HepG2 (cell line): Measurements from ENCODE around the gene ZCCHC7. TPM values are rescaled to one million over a fixed set of nuclear protein-coding genes. Genes with fewer than 3 reads are reported as not detected.
A peak's percentile ranks its signal among the peaks of the same experiment; 100 is the strongest.

ENCODE experiments used
- ADNP ChIP-seq: sonication (generic); formaldehyde crosslinking; IDR thresholded peaks from 2 replicates; pipeline ENCODE4 v1.4.0; 2020; ENCODE audit warnings: missing genetic modification reagents
- AGO2 ChIP-seq: fragments of 200-400 bp; formaldehyde crosslinking; optimal IDR thresholded peaks from 2 replicates; pipeline ENCODE3; 2017; ENCODE audit warnings: mild to moderate bottlenecking, low read depth, low read length, moderate library complexity
- FOXK1 ChIP-seq: sonication (generic); formaldehyde crosslinking; IDR thresholded peaks from 2 replicates; pipeline ENCODE4 v1.4.0; 2020; ENCODE audit warnings: low read depth, missing genetic modification reagents, borderline replicate concordance
- KDM6A ChIP-seq: IDR thresholded peaks from 2 replicates; pipeline ENCODE4 v1.6.1; 2016; ENCODE audit warnings: low read depth
- MTA1 ChIP-seq: sonication (generic); formaldehyde crosslinking; IDR thresholded peaks from 2 replicates; pipeline ENCODE4 v1.4.0; 2020; ENCODE audit warnings: missing genetic modification reagents, mild to moderate bottlenecking, borderline replicate concordance
- TCF7L2 ChIP-seq: IDR thresholded peaks from 2 replicates; pipeline ENCODE4 v1.6.1; 2011; ENCODE audit warnings: mild to moderate bottlenecking, low read depth, low read length, moderate library complexity
- TRIM24 ChIP-seq: sonication (generic); formaldehyde crosslinking; IDR thresholded peaks from 2 replicates; pipeline ENCODE4 v1.8.0; 2022; ENCODE audit warnings: mild to moderate bottlenecking, missing genetic modification reagents
- XRCC5 ChIP-seq: fragments of 200-400 bp; formaldehyde crosslinking; optimal IDR thresholded peaks from 2 replicates; pipeline ENCODE3; 2017; ENCODE audit warnings: mild to moderate bottlenecking, low read length
- ZFP41 ChIP-seq: sonication (generic); formaldehyde crosslinking; IDR thresholded peaks from 2 replicates; pipeline ENCODE4 v1.4.0; 2020; ENCODE audit warnings: mild to moderate bottlenecking, missing genetic modification reagents, borderline replicate concordance
- ZMYM2 ChIP-seq: sonication (generic); formaldehyde crosslinking; IDR thresholded peaks from 2 replicates; pipeline ENCODE4 v1.8.0; 2022; ENCODE audit warnings: mild to moderate bottlenecking, missing genetic modification reagents
- ZNF121 ChIP-seq: sonication (generic); formaldehyde crosslinking; IDR thresholded peaks from 2 replicates; pipeline ENCODE4 v1.5.0; 2020; ENCODE audit warnings: mild to moderate bottlenecking, missing genetic modification reagents
- ZNF205 ChIP-seq: IDR thresholded peaks from 2 replicates; pipeline ENCODE4 v1.6.1; 2018; ENCODE audit warnings: missing biosample characterization, missing genetic modification reagents
- ZNF451 ChIP-seq: sonication (generic); formaldehyde crosslinking; IDR thresholded peaks from 2 replicates; pipeline ENCODE4 v1.5.0; 2020; ENCODE audit warnings: mild to moderate bottlenecking, missing genetic modification reagents
- ZNF563 ChIP-seq: sonication (generic); formaldehyde crosslinking; IDR thresholded peaks from 2 replicates; pipeline ENCODE4 v1.8.0; 2022; ENCODE audit warnings: mild to moderate bottlenecking, moderate library complexity, missing genetic modification reagents
- polyA plus RNA-seq, 8 experiments: library from polyadenylated mRNA; depleted of rRNA in 3 of 8; stranded (reverse) in 7 of 8; unstranded in 1 of 8; fragments of >200 nt; fragmentation: Illumina TruSeq in 4 of 8; extraction: Trizol in 4 of 8; gene quantifications; 2 replicates each; pipeline versions ENCODE4 v1.2.1 to v1.2.3, GENCODE V29; 2011 to 2016; ENCODE audit warnings: low read depth in 4 of 8, missing spikeins in 1 of 8, mixed read lengths in 1 of 8; ENCODE audit not compliant: insufficient read depth in 1 of 8
- total RNA-seq, 5 experiments: library from RNA; depleted of rRNA; stranded (reverse); fragments of >200 nt; fragmentation: Illumina TruSeq; extraction: Trizol; gene quantifications; 2 replicates each; pipeline ENCODE4 v1.2.3, GENCODE V29; 2016; ENCODE audit warnings: low read depth in 1 of 5
- TF ChIP-seq, protein P1 (sequence below): sonication (generic); formaldehyde crosslinking; IDR thresholded peaks from 2 replicates; pipeline ENCODE4 v1.4.0; 2020; ENCODE audit warnings: low read depth, mild to moderate bottlenecking, missing genetic modification reagents
- TF ChIP-seq, protein P2 (sequence below): sonication (generic); formaldehyde crosslinking; IDR thresholded peaks from 2 replicates; pipeline ENCODE4 v1.5.0; 2020; ENCODE audit warnings: missing genetic modification reagents
- TF ChIP-seq, protein P3 (sequence below): sonication (generic); formaldehyde crosslinking; IDR thresholded peaks from 2 replicates; pipeline ENCODE4 v1.5.0; 2020; ENCODE audit warnings: mild to moderate bottlenecking, low read depth, missing genetic modification reagents, borderline replicate concordance
- TF ChIP-seq, protein P4 (sequence below): sonication (generic); IDR thresholded peaks from 2 replicates; pipeline ENCODE4 v1.6.1; 2016; ENCODE audit warnings: low read depth, borderline replicate concordance
- TF ChIP-seq, protein P5 (sequence below): sonication (generic); formaldehyde crosslinking; IDR thresholded peaks from 2 replicates; pipeline ENCODE4 v1.8.0; 2022; ENCODE audit warnings: missing genetic modification reagents, mild to moderate bottlenecking, borderline replicate concordance
- TF ChIP-seq, protein P6 (sequence below): sonication (generic); formaldehyde crosslinking; IDR thresholded peaks from 2 replicates; pipeline ENCODE4 v1.8.0; 2022; ENCODE audit warnings: mild to moderate bottlenecking, missing genetic modification reagents, borderline replicate concordance
- TF ChIP-seq, protein P7 (sequence below), 2 experiments: fragments of 450-650 bp in 1 of 2; sonication (generic) in 1 of 2; formaldehyde crosslinking; IDR thresholded peaks; 2 replicates each; pipeline versions ENCODE4 v1.5.0 to v1.8.0; 2020 to 2022; ENCODE audit warnings: mild to moderate bottlenecking in 1 of 2, missing genetic modification reagents in 1 of 2

The ZCCHC7 gene
- total and polyA plus RNA-seq, 2 of the 13 experiments (the other 11 are each of a cell fraction or from before 2014, with no cell fraction given) = 13.6 to 19.3 TPM

DNA sequence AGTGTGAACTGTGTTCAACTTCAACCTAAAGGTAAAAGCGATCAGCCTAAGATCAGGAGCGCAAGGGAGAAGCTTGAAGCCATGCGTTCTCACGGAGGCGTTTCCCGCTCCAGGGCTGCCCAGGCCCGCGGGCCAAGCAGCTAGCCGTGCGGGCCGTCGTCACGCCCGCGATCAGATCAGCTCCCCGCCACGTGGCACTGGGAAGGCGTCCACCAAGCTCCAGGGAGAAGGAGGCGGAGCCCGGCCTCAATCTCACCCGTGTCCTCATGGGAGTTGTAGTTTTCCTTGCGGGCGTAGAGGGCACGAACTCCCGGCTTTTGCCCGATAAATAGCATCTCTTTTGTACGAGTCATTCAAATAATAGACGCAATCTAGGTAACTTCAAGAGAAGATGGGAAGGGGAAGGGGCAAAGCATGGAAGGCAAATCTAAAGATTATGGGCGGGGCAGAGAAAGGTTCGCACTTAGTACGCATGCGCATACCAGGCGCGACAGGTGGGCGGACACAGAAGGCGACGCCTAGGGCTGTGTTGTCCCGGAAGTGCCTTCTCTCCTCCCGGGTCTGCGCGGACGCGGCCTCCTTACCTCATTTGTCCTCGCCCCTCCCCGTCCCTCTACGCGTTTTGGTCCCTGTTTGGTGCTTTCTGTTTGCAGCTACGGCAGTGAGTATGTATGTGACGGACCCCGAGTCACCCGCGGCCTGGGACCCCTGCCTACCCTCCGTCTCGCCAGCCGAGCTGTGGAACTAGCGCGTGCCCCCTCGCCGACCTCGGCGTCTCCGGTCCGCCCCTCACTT is 40.8 kb upstream of the ZCCHC7 start (continued):
- TF ChIP-seq AGO2 (peak; percentile 52), ADNP (no peak), ZNF121 (CRISPR knock-in tag) (peak; percentile 76), ZNF205 (peak; percentile 92), ZNF563 (peak; percentile 99), ZFP41 (CRISPR knock-in tag) (peak; percentile 99), TCF7L2 (no peak), MTA1 (peak; percentile 48; the same call in 1 of the 2 replicates), XRCC5 (peak; percentile 24), KDM6A (CRISPR knock-in tag) (no peak), ZMYM2 (peak; percentile 97), FOXK1 (CRISPR knock-in tag) (peak; percentile 38; the same call in 1 of the 2 replicates), ZNF451 (CRISPR knock-in tag) (peak; percentile 98), TRIM24 (CRISPR knock-in tag) (no peak)
- TF ChIP-seq, protein P1, sequence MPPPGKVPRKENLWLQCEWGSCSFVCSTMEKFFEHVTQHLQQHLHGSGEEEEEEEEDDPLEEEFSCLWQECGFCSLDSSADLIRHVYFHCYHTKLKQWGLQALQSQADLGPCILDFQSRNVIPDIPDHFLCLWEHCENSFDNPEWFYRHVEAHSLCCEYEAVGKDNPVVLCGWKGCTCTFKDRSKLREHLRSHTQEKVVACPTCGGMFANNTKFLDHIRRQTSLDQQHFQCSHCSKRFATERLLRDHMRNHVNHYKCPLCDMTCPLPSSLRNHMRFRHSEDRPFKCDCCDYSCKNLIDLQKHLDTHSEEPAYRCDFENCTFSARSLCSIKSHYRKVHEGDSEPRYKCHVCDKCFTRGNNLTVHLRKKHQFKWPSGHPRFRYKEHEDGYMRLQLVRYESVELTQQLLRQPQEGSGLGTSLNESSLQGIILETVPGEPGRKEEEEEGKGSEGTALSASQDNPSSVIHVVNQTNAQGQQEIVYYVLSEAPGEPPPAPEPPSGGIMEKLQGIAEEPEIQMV (CRISPR knock-in tag) = peak; percentile 88
- TF ChIP-seq, protein P2, sequence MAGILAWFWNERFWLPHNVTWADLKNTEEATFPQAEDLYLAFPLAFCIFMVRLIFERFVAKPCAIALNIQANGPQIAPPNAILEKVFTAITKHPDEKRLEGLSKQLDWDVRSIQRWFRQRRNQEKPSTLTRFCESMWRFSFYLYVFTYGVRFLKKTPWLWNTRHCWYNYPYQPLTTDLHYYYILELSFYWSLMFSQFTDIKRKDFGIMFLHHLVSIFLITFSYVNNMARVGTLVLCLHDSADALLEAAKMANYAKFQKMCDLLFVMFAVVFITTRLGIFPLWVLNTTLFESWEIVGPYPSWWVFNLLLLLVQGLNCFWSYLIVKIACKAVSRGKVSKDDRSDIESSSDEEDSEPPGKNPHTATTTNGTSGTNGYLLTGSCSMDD = peak; percentile 97
- TF ChIP-seq, protein P3, sequence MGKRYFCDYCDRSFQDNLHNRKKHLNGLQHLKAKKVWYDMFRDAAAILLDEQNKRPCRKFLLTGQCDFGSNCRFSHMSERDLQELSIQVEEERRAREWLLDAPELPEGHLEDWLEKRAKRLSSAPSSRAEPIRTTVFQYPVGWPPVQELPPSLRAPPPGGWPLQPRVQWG (CRISPR knock-in tag) = peak; percentile 65; the same call in 1 of the 2 replicates
- TF ChIP-seq, protein P4, sequence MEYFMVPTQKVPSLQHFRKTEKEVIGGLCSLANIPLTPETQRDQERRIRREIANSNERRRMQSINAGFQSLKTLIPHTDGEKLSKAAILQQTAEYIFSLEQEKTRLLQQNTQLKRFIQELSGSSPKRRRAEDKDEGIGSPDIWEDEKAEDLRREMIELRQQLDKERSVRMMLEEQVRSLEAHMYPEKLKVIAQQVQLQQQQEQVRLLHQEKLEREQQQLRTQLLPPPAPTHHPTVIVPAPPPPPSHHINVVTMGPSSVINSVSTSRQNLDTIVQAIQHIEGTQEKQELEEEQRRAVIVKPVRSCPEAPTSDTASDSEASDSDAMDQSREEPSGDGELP = no peak
- TF ChIP-seq, protein P5, sequence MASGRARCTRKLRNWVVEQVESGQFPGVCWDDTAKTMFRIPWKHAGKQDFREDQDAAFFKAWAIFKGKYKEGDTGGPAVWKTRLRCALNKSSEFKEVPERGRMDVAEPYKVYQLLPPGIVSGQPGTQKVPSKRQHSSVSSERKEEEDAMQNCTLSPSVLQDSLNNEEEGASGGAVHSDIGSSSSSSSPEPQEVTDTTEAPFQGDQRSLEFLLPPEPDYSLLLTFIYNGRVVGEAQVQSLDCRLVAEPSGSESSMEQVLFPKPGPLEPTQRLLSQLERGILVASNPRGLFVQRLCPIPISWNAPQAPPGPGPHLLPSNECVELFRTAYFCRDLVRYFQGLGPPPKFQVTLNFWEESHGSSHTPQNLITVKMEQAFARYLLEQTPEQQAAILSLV (CRISPR knock-in tag) = peak; percentile 99
- TF ChIP-seq, protein P6, sequence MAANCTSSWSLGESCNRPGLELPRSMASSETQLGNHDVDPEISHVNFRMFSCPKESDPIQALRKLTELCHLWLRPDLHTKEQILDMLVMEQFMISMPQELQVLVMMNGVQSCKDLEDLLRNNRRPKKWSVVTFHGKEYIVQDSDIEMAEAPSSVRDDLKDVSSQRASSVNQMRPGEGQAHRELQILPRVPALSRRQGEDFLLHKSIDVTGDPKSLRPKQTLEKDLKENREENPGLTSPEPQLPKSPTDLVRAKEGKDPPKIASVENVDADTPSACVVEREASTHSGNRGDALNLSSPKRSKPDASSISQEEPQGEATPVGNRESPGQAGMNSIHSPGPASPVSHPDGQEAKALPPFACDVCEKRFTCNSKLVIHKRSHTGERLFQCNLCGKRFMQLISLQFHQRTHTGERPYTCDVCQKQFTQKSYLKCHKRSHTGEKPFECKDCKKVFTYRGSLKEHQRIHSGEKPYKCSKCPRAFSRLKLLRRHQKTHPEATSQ (CRISPR knock-in tag) = peak; percentile 98
- TF ChIP-seq, protein P7, sequence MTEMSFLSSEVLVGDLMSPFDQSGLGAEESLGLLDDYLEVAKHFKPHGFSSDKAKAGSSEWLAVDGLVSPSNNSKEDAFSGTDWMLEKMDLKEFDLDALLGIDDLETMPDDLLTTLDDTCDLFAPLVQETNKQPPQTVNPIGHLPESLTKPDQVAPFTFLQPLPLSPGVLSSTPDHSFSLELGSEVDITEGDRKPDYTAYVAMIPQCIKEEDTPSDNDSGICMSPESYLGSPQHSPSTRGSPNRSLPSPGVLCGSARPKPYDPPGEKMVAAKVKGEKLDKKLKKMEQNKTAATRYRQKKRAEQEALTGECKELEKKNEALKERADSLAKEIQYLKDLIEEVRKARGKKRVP (CRISPR knock-in tag; IDR thresholded peaks at IDR 0.05) = peak in 1 of 2 experiments; percentile 90; a peak in 2 of 4 replicates
